Measurements from ENCODE around the gene DGKE.

Gene DGKE

GRCh38 chr17:56849131-56849530, 15.2 kb downstream of the DGKE start:
- DNase-seq (ENCODE audit: low read depth) = no peak

GRCh38 chr17:56850591-56850990, 16.6 kb downstream of the DGKE start:
- DNase-seq (ENCODE audit: low read depth) = no peak

- no peak for DNase-seq (ENCODE audit: low read depth)
These were observed 17.1 kb downstream of the DGKE start for GRCh38 chr17:56851008-56851407.

- DNase-seq (ENCODE audit: low read depth) = no peak
These were observed 27.9 kb downstream of the DGKE start for GRCh38 chr17:56861899-56862298.

- DNase-seq (ENCODE audit: low read depth) = no peak
These were observed 30.0 kb downstream of the DGKE start for GRCh38 chr17:56863974-56864373.

GRCh38 chr17:56866076-56866475, 32.1 kb downstream of the DGKE start:
- DNase-seq (ENCODE audit: low read depth) = no peak

GRCh38 chr17:56866496-56866895, 32.5 kb downstream of the DGKE start:
- DNase-seq (ENCODE audit: low read depth) = no peak

GRCh38 chr17:56867948-56868376, 34.0 kb downstream of the DGKE start:
- DNase-seq (ENCODE audit: low read depth) = no peak

GRCh38 chr17:56868716-56869115, 34.8 kb downstream of the DGKE start:
- DNase-seq (ENCODE audit: low read depth) = no peak

- DNase-seq (ENCODE audit: low read depth) = no peak
These were observed 36.2 kb downstream of the DGKE start for GRCh38 chr17:56870081-56870651.

GRCh38 chr17:56876766-56877179, 42.8 kb downstream of the DGKE start:
- DNase-seq (ENCODE audit: low read depth) = no peak

GRCh38 chr17:56879280-56879679, 45.3 kb downstream of the DGKE start:
- no peak for DNase-seq (ENCODE audit: low read depth)

- no peak for DNase-seq (ENCODE audit: low read depth)
These were observed 46.2 kb downstream of the DGKE start for GRCh38 chr17:56880133-56880532.

- no peak for DNase-seq (ENCODE audit: low read depth)
These were observed 46.6 kb downstream of the DGKE start for GRCh38 chr17:56880571-56880970.

GRCh38 chr17:56881685-56882295, 47.8 kb downstream of the DGKE start:
- no peak for DNase-seq (ENCODE audit: low read depth)

- DNase-seq (ENCODE audit: low read depth) = no peak
These were observed 49.7 kb downstream of the DGKE start for GRCh38 chr17:56883616-56884015.

GRCh38 chr17:56884483-56885311, 50.7 kb downstream of the DGKE start:
- no peak for DNase-seq (ENCODE audit: low read depth)

- no peak for DNase-seq (ENCODE audit: low read depth)
These were observed 51.3 kb downstream of the DGKE start for GRCh38 chr17:56885312-56885657.

- DNase-seq (ENCODE audit: low read depth) = no peak
These were observed 52.4 kb downstream of the DGKE start for GRCh38 chr17:56886288-56886731.

- DNase-seq (ENCODE audit: low read depth) = no peak
These were observed 53.2 kb downstream of the DGKE start for GRCh38 chr17:56887105-56887504.

- no peak for DNase-seq (ENCODE audit: low read depth)
These were observed 53.9 kb downstream of the DGKE start for GRCh38 chr17:56887552-56888467.

GRCh38 chr17:56890390-56890789, 56.4 kb downstream of the DGKE start:
- DNase-seq (ENCODE audit: low read depth) = no peak
